Measurements from ENCODE around the gene FGF5.

DNA sequence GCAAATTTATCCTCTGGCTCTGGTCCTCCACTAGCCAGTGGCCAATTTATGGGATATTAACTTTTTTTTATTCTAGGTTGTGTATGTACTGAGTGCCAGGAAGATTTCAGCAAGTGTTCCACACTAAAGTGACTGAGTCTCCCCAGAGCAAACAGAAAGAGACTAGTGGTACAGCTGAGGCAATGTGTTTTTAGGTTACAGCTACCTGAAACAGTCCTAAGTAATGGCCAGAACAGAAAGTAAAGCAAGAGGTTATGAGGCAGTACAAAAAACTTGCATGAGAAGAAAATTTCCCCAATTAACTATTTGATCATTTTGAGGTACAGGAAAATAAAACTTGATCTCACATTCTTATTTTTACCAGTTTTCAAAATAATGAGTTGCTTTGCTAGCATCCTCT is 38.0 kb upstream of the FGF5 start:
- TF ChIP-seq POLR2AphosphoS5 (IDR thresholded peaks at IDR 0.05; ENCODE audit: low read depth) = no peak
- no peak for TF ChIP-seq CTCF (IDR thresholded peaks at IDR 0.05; ENCODE audit: insufficient read depth, low read length)
- TF ChIP-seq, protein P1, sequence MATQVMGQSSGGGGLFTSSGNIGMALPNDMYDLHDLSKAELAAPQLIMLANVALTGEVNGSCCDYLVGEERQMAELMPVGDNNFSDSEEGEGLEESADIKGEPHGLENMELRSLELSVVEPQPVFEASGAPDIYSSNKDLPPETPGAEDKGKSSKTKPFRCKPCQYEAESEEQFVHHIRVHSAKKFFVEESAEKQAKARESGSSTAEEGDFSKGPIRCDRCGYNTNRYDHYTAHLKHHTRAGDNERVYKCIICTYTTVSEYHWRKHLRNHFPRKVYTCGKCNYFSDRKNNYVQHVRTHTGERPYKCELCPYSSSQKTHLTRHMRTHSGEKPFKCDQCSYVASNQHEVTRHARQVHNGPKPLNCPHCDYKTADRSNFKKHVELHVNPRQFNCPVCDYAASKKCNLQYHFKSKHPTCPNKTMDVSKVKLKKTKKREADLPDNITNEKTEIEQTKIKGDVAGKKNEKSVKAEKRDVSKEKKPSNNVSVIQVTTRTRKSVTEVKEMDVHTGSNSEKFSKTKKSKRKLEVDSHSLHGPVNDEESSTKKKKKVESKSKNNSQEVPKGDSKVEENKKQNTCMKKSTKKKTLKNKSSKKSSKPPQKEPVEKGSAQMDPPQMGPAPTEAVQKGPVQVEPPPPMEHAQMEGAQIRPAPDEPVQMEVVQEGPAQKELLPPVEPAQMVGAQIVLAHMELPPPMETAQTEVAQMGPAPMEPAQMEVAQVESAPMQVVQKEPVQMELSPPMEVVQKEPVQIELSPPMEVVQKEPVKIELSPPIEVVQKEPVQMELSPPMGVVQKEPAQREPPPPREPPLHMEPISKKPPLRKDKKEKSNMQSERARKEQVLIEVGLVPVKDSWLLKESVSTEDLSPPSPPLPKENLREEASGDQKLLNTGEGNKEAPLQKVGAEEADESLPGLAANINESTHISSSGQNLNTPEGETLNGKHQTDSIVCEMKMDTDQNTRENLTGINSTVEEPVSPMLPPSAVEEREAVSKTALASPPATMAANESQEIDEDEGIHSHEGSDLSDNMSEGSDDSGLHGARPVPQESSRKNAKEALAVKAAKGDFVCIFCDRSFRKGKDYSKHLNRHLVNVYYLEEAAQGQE (IDR thresholded peaks at IDR 0.05; ENCODE audit: insufficient replicate concordance, low read depth) = no peak
- no peak for TF ChIP-seq SPI1 (IDR thresholded peaks at IDR 0.05; ENCODE audit: borderline replicate concordance, low read depth)
